ENCODE measurements around the gene KDM1A.

DNA sequence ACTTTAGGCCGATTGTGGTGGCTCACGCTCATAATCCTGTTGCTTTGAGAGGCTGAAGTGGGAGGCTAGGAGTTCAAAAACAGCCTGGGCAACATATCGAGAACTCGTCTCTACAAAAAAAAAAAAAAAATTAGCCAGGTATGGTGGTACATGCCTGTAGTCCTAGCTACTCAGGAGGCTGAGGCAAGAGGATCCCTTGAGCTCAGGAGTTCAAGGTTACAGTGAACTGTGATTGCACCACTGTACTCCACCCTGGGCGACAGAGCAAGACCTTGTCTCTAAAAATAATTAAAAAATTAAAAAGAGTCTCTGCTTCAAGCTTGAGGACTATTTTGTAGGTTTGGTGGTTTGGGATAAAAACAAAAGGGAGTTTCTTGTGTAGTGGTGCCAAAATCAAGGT, 21.2 kb downstream of the KDM1A start:
- TF ChIP-seq, protein P1, sequence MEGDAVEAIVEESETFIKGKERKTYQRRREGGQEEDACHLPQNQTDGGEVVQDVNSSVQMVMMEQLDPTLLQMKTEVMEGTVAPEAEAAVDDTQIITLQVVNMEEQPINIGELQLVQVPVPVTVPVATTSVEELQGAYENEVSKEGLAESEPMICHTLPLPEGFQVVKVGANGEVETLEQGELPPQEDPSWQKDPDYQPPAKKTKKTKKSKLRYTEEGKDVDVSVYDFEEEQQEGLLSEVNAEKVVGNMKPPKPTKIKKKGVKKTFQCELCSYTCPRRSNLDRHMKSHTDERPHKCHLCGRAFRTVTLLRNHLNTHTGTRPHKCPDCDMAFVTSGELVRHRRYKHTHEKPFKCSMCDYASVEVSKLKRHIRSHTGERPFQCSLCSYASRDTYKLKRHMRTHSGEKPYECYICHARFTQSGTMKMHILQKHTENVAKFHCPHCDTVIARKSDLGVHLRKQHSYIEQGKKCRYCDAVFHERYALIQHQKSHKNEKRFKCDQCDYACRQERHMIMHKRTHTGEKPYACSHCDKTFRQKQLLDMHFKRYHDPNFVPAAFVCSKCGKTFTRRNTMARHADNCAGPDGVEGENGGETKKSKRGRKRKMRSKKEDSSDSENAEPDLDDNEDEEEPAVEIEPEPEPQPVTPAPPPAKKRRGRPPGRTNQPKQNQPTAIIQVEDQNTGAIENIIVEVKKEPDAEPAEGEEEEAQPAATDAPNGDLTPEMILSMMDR (IDR thresholded peaks at IDR 0.05) = no peak
- TF ChIP-seq POLR2A (IDR thresholded peaks at IDR 0.05) = no peak
